WI38 (cell line): ENCODE results near the gene SHANK3.

Source experiments
- H3K4me3 ChIP-seq: 2 replicates; pipeline ENCODE4 v1.5.1; 2011; ENCODE audit warnings: low read depth, mild to moderate bottlenecking, control low read depth, low read length
- CTCF ChIP-seq: IDR thresholded peaks from 2 replicates; pipeline ENCODE4 v1.5.1; 2012; ENCODE audit warnings: low read depth, mild to moderate bottlenecking, control low read depth, low read length

SHANK3 gene

DNA sequence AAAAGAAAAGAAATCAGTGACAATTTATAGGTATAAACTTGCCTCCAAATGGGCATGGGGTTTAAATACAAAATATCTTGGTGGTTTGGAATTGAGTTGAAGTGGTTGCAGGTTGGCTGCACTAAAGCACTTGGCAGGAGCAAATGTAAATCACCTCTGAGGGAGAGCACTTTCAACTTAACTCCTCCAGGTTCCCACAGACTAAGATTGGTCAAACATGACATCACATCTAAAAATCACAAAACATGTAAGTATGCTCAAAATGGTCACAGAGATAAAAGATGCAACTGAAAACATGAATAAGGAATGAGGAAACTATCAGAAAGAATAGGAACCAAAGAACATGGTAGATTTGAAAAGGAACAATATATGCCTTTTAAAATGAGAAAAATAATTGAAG, 12.3 kb upstream of the SHANK3 start:
- H3K4me3 ChIP-seq, result no peak overlapping the region
- TF ChIP-seq CTCF, result no peak

DNA sequence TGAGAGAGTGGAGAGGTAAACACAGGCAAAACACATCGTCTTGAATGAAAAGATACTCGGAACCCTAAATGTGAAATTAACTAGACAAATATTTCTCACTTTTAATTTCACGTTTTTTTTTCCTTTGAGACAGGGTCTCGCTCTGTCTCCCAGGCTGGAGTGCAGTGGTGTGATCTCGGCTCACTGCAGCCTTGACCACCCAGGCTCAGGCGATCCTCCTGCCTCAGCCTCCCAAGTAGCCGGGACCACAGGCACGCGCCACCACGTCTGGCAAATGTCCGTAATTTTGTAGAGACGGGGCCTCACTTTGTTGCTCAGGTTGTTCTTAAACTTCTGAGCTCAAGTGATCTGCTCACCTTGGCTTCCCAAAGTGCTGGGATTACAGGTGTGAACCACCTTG, 7.4 kb upstream of the SHANK3 start:
- no peak overlapping the region for H3K4me3 ChIP-seq
- TF ChIP-seq CTCF, result no peak

DNA sequence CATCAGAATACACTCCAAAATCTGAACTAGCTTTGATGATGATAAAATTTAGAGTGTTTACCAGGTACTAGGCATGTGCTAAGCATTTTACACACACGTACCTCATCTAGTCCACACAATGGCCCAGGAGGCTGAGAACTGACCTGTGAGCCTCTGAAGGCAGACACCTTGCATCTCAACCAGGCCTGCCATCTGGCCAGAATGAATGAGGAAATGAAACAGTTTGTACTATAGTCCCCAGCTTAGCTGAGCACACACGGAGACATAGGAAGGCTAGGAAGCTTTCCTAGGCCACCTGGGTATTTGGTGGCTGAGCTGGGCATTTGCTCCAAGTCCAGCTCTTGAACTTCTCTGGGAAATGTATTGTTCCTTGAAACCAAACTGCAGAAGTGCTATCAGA, 6.9 kb upstream of the SHANK3 start:
- H3K4me3 ChIP-seq, result no peak overlapping the region
- TF ChIP-seq CTCF, result no peak

- no peak overlapping the region for H3K4me3 ChIP-seq
- TF ChIP-seq CTCF, result no peak
Observed at GRCh38 chr22:50670513-50670912, 2.1 kb upstream of the SHANK3 start.

- no peak for TF ChIP-seq CTCF
Observed at GRCh38 chr22:50670914-50671538, 1.6 kb upstream of the SHANK3 start.

DNA sequence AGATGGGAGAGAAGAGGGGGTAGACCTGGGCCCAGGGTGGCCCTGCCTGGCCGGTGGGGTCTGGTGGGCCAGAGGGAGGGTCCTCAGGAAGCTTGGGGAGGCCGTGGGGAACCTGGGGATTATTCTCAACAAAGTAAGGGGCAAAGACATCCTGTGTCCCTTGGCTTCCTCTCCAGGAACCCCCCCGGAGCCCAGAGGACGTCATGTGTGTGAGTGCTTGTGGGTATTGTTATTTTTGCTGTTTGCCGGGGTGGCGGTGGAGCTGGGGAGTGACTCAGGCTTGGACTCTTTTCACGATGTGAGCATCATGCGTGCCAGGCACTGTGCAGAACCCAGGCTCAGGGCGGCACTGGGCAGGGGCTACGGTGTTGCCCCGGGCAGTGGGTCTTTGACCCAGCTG, 982 bp upstream of the SHANK3 start:
- no peak overlapping the region for H3K4me3 ChIP-seq
- TF ChIP-seq CTCF, result no peak

More at GRCh38 chr22:50670914-50671538, 1.6 kb upstream of the SHANK3 start:
- H3K4me3 ChIP-seq, result no peak overlapping the region

- H3K4me3 ChIP-seq, result no peak overlapping the region
- TF ChIP-seq CTCF, result no peak
Observed at GRCh38 chr22:50672041-50672440, 582 bp upstream of the SHANK3 start.
